GM21528 (cell line): ENCODE measurements around the gene PUM2.

Experiments used
- ATAC-seq: cut with Tn5 transposase; IDR thresholded peaks from one replicate; pipeline ENCODE4 v1.9.1; 2021; ENCODE audit warnings: mild to moderate bottlenecking, moderate library complexity; ENCODE audit not compliant: unreplicated experiment, low FRiP score

PUM2 gene

DNA sequence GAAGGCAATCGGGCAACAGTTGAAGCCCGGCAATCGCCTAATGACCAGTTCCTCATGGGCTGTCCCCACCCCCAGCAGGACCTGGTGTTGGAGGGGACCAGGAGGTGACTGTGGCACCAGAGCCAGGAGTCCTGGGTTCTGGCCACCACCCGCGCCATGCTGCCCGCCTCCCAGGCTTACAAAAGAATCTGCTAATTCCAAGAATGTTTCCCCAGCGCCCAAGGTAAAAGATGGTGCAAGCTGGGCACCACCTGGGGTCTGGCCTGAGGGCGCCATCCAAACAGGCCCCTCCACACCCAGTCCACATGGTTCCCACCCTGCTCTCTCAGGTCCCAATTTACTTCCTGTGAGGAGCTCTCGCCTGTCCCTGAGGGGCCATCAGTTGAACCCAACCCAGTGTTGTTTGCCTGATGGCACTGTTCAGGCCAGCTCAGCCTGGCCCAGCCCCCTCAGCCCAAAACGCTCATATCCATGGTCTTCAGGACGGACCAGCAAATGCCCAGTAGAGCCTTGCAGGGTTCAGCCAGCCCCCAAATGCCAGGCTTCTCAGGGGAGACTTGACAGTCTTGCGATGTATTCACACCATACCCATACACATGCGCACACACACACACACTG lies 130.8 kb downstream of the PUM2 start:
- ATAC-seq: no peak

DNA sequence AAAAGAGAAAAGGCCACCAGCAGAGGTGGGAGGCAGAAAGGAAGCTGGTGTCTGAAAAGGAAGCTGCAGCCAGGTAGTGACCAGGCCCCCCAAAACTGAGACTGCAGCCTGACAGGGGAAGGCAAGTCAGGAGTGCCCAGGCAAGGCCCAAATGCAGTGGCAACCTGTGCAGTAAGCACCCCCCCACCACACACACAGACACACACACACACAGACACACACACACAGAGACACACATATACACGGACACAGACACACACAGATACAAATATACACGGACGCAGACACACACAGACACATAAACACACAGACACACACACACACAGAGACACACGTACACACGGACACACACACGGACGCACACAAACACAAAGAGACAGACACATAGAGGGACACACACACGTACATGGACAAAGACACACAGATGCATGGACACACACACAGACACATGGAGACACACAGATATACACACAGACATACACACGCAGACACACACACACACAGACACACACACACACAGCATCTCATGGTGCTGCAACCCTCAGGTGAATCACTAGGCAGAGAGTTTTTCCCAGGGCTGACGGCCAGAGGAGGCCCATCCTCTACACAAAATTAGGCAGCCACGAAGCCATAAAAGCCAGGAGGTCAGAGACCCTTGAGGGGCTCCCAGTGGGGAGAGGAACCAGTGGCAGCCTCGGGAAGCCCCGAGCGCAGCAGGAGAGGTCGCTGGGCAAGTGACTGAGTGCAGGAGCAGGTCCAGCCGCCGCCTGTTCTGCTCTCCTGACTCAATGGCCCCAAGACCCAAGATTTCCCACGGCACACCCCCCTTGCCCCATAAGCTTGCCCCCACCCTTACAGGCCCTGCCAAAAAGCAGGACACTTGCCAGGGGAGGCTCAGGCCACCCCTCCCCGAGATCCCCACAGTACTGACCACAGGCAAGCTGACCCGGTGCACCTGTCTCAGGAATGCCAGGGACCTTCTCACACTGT lies 132.0 kb downstream of the PUM2 start:
- no peak for ATAC-seq

DNA sequence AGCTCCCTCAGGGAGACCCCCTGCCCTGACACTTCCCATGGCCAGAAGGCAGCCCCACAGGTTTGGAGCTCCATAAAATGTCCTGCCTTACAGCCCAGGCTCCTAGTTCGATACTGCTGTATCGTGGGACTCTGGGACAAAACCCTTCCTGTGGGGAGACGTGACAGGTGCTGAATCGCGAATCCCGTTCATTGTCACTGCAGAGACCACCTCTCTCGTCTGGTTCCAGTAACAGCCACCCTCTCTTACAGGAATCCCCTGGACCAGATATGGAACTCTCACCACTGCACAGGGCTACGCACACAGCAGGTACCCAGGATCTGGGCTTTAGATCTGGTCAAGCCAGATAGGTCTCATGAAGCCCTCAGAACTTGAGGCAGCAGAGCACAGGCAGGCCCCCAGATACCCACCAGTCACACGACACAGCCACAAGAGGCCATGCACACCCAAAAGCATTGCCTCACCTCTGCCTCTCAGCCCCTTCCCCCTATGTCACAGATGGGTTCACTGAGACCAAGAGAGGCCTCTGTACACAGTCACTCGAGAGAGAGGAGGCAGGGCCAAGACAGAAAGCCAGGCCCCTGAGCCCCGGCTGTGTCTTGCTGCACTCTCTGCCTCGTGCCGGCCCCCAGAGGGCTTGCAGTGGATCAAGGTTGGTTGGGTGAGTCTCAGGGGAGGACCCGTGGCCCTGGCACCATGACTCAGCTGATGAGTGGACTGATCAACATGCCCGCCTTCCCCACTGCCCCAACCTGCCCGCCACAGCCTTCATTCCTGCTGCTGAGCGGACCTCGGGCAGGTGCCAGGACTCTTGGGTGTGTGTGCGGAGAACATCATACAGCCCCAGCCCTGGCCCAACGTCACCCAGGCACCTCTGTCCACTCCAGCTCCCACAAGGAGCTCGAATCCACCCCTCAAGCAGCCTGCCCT lies 133.3 kb downstream of the PUM2 start:
- ATAC-seq: no peak

DNA sequence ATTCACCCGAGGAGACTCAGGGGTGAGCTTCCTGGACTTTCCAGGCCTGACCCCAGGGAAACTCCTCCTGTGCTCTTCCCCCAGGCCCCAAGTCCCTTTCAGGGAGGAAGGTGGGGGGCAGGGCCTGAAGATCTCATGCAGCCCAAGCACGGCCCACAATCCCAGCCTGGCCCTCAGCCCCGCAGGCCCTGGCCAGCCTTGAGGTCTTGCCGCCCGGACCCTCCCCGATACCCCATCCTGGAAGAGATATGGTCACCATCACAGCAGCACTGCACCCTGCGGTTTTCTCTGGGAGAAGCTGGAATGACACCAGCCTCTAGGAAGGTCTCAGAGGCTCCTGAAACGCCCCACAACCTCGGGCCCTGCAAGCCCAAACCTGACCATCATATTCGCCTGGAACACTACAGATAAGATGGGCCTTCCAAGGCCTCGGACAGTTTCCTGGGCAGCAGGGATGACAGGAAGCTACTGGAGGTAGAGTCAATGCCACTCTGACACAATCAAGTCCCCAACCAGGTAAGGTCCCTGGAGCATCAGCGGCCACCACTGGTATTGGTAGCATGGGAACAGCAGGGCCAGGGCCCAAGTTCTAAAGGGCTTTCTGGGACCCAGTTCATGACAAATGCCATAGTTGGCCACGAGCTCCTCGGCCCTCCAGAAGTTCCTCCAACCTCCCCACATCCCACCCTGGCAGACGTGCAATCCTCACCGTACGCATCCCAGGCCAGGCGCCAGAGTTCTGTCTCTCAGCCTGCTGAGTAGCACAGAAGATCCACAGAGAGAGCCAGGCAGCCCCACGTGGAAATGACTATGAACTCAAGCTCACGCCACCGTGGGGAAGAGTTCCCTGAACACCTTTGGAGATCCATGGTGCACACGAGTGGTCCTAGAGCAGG lies 134.3 kb downstream of the PUM2 start:
- ATAC-seq: no peak

DNA sequence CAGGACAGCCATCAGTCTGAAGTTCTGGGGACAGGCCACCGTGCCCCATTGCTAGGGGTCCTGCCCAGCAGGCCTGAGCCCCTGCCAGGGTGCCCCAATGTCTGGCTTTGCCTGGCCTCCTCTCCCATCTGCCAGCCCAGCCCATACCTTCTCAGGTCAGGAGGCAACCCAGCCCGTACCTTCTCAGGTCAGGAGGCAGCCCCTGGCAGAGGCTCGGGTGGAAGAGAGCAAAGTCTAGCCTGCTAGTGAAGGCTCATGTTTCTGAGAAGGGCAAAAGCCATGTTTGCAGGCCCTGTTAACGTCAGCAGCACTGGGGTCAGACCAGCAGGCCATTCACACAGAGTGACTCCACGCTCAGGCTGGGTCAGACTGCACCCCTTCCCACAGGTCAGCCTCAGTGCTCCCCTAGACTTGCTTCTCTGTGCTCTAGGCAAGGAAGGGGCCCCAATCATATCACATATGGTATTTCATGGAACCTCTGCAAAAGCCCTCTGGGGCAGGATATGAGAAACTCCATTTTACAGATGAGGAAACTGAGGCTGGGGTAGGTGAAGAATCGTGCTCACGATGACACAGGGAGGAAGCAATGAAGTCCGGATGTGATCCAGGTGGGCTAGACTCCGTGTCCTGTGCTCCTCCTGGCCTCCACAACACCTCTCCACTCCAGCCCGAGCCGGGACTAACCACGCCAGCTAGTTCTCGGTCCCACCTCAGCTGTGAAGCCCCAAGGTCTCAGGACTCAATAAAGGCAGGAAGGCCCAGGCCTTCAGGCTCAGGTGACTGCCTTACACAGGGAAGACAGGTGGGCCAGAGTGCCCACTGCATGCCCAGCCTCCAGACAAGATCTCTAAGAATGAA lies 135.2 kb downstream of the PUM2 start:
- no peak for ATAC-seq

DNA sequence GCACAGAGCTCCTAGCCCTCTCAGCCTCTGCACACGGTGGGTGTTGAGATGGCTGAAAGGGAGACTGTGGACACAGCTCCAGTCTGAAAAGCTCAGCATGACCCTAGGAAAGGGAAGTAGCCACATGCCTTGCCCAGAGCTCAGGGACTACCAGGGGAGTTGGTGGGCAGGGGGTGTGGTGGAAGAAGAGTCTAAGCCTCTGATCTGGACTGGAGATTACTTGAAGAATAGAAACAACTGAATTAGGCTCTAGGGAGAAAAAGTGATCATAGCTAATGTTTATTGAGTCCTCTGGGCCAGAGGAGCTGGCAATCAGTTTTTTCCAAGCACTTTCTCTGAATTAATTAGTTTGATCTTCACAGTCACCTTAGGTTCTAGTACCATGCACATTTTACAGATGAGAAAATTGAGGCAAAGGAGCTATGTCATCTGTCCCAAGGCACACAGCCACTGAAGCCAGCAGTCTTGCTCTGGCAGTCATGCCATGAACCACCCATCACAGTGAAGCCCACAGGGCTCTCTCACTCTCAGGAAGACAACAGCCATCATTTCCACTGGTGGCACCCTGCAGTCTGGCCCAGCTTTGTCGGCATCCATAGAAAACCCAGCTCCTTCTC lies 136.0 kb downstream of the PUM2 start:
- ATAC-seq: no peak

- ATAC-seq: no peak
These were observed 136.7 kb downstream of the PUM2 start for GRCh38 chr2:20213651-20214565.

GRCh38 chr2:20212871-20213503 lies 137.7 kb downstream of the PUM2 start:
- no peak for ATAC-seq

GRCh38 chr2:20212459-20212870 lies 138.2 kb downstream of the PUM2 start:
- no peak for ATAC-seq

DNA sequence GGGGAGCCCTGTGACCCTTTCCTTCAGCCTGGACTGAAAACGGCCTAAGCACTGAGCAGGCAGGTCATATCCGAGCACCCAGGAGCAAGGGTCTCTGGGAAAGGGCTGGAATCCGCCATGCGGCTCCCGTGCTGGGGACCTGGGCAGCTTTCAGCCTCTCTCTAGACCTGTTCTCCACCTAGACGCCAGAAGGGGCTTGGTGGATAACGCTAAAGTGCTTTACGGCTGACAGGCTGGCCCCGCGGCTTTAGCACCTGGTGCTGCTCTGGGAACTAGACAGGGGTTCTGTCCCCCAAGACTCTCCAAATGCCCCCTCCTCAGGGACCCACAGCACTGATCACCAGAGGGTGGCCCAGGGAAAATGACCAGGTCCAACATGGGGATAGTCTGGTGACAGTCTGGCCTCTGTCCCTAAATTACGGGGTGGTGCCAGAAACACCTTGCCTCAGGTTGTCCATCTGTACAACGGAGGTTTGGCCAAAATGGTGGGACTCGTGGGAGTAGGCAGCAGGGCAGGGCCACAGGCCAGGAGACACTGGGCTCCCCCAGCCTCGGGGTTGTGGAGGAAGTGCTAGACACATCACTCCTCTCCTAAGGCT lies 138.7 kb downstream of the PUM2 start:
- no peak for ATAC-seq

DNA sequence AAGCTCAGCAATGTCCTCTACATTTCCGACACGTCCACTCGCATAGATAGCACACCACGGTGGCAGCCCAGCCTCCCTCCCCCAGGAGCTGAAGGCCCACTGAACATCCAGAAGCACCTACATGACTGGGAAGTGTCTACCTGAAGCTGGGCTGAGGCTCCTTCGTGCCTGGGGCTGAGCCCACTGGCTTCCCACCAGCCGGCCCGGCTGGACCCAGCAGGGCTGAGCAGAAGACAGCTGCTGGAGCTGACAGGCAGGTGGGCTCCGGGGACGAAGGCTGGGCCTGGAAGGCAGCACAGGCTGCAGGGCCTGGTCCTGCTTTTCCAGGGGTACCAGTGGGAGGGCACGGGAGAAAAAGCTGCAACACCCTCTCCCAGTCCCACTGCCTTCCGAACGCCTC lies 139.2 kb downstream of the PUM2 start:
- no peak for ATAC-seq

GRCh38 chr2:20210462-20210861 lies 140.2 kb downstream of the PUM2 start:
- no peak for ATAC-seq

- no peak for ATAC-seq
These were observed 141.1 kb downstream of the PUM2 start for GRCh38 chr2:20209373-20210109.

DNA sequence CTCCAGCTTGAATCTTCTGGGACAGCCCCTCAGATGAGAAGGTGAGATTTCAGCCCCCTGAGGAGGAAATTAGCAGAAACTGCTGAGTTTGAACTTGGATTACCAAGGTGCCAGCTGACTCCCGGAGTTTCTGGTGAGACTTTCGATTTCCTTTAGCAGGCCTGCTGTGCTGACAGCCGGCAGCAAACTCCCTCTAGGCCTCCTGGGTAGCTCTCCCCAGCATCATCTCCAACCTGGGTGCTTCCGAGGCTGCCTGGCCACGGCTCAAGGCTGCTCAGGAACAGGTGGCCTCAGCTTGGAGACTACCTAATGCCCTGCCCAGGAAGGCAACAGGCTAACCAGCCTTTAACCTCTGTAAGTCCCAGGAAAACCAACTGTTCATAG lies 142.2 kb downstream of the PUM2 start:
- ATAC-seq: no peak

- peak; percentile 50 for ATAC-seq
These were observed 143.6 kb downstream of the PUM2 start for GRCh38 chr2:20207051-20207450.
